Ishikawa (cell line): Measurements from ENCODE around the gene FGFR3.

Source experiments
- CEBPB ChIP-seq: IDR thresholded peaks from 2 replicates; pipeline ENCODE4 v1.6.1; 2012
- CREB1 ChIP-seq: IDR thresholded peaks from 2 replicates; pipeline ENCODE4 v1.6.1; 2012; ENCODE audit warnings: low read depth
- EGR1 ChIP-seq: IDR thresholded peaks from 2 replicates; pipeline ENCODE4 v1.6.1; 2012
- EP300 ChIP-seq: IDR thresholded peaks from 2 replicates; pipeline ENCODE4 v1.6.1; 2012; ENCODE audit warnings: borderline replicate concordance
- FOXM1 ChIP-seq: IDR thresholded peaks from 2 replicates; pipeline ENCODE4 v1.6.1; 2012; ENCODE audit warnings: low read depth, borderline replicate concordance
- MAX ChIP-seq: IDR thresholded peaks from 2 replicates; pipeline ENCODE4 v1.6.1; 2012
- NFIC ChIP-seq: IDR thresholded peaks from 2 replicates; pipeline ENCODE4 v1.6.1; 2012
- RAD21 ChIP-seq: IDR thresholded peaks from 2 replicates; pipeline ENCODE4 v1.6.1; 2012; ENCODE audit warnings: low read depth
- REST ChIP-seq: IDR thresholded peaks from 2 replicates; pipeline ENCODE4 v1.6.1; 2012; ENCODE audit warnings: low read depth, mild to moderate bottlenecking
- TAF1 ChIP-seq: IDR thresholded peaks from 2 replicates; pipeline ENCODE4 v1.6.1; 2012; ENCODE audit warnings: low read depth, mild to moderate bottlenecking
- TCF12 ChIP-seq: IDR thresholded peaks from 2 replicates; pipeline ENCODE4 v1.6.1; 2012; ENCODE audit warnings: low read depth
- TEAD4 ChIP-seq: IDR thresholded peaks from 2 replicates; pipeline ENCODE4 v1.6.1; 2012
- USF1 ChIP-seq: IDR thresholded peaks from 2 replicates; pipeline ENCODE4 v1.6.1; 2012
- YY1 ChIP-seq: IDR thresholded peaks from 2 replicates; pipeline ENCODE4 v1.6.1; 2012; ENCODE audit warnings: low read depth
- ZBTB7A ChIP-seq: IDR thresholded peaks from 2 replicates; pipeline ENCODE4 v1.6.1; 2012; ENCODE audit warnings: low read depth

The FGFR3 gene

GRCh38 chr4:1749370-1749769 is 43.7 kb upstream of the FGFR3 start:
- TF ChIP-seq EP300: no peak
- no peak for TF ChIP-seq ZBTB7A
- TF ChIP-seq USF1: no peak
- no peak for TF ChIP-seq YY1
- no peak for TF ChIP-seq TEAD4
- no peak for TF ChIP-seq TCF12
- no peak for TF ChIP-seq REST
- no peak for TF ChIP-seq RAD21
- no peak for TF ChIP-seq TAF1
- TF ChIP-seq FOXM1: no peak

GRCh38 chr4:1749826-1750225 is 43.3 kb upstream of the FGFR3 start:
- TF ChIP-seq MAX: no peak
- no peak for TF ChIP-seq REST
- no peak for TF ChIP-seq NFIC
- TF ChIP-seq RAD21: no peak
- TF ChIP-seq TCF12: no peak
- TF ChIP-seq ZBTB7A: no peak
- no peak for TF ChIP-seq FOXM1
- no peak for TF ChIP-seq USF1
- no peak for TF ChIP-seq TEAD4
- TF ChIP-seq CREB1: no peak
- TF ChIP-seq EGR1: no peak

GRCh38 chr4:1750381-1751154 is 42.5 kb upstream of the FGFR3 start:
- TF ChIP-seq NFIC: no peak

- TF ChIP-seq CEBPB: no peak
- no peak for TF ChIP-seq YY1
- TF ChIP-seq CREB1: no peak
- no peak for TF ChIP-seq TAF1
- no peak for TF ChIP-seq REST
- TF ChIP-seq RAD21: no peak
- TF ChIP-seq EGR1: no peak
- TF ChIP-seq EP300: no peak
- TF ChIP-seq ZBTB7A: no peak
- no peak for TF ChIP-seq FOXM1
- TF ChIP-seq TEAD4: no peak
- TF ChIP-seq TCF12: no peak
- TF ChIP-seq NFIC: no peak
- TF ChIP-seq MAX: no peak
- no peak for TF ChIP-seq USF1
Observed at GRCh38 chr4:1751155-1751918, 41.8 kb upstream of the FGFR3 start.
